ENCODE results near the gene IMMT.
A peak's percentile ranks its signal among the peaks of the same experiment; 100 is the strongest.

Gene IMMT

GRCh38 chr2:86147793-86148192, 47.5 kb downstream of the IMMT start:
- no peak overlapping the region for H3K27ac ChIP-seq
- no peak for DNase-seq (ENCODE audit: low read depth, low spot score)

GRCh38 chr2:86143926-86144685, 51.2 kb downstream of the IMMT start:
- no peak for DNase-seq (ENCODE audit: low read depth, low spot score)
- H3K27ac ChIP-seq: no peak overlapping the region

GRCh38 chr2:86143307-86143706, 52.0 kb downstream of the IMMT start:
- DNase-seq (ENCODE audit: low read depth, low spot score): no peak
- H3K27ac ChIP-seq: no peak overlapping the region

- no peak overlapping the region for H3K27ac ChIP-seq
- no peak for DNase-seq (ENCODE audit: low read depth, low spot score)
Observed at GRCh38 chr2:86142436-86143257, 52.6 kb downstream of the IMMT start.

GRCh38 chr2:86140969-86141392, 54.3 kb downstream of the IMMT start:
- no peak overlapping the region for H3K27ac ChIP-seq
- DNase-seq (ENCODE audit: low read depth, low spot score): no peak

GRCh38 chr2:86139981-86140380, 55.3 kb downstream of the IMMT start:
- H3K27ac ChIP-seq: no peak overlapping the region

GRCh38 chr2:86138736-86139625, 56.3 kb downstream of the IMMT start:
- no peak for DNase-seq (ENCODE audit: low read depth, low spot score)
- H3K27ac ChIP-seq: no peak overlapping the region

More at GRCh38 chr2:86139981-86140380, 55.3 kb downstream of the IMMT start:
- DNase-seq (ENCODE audit: low read depth, low spot score): no peak

- H3K27ac ChIP-seq: no peak overlapping the region
- no peak for DNase-seq (ENCODE audit: low read depth, low spot score)
Observed at GRCh38 chr2:86136141-86136540, 59.1 kb downstream of the IMMT start.

GRCh38 chr2:86135653-86136052, 59.6 kb downstream of the IMMT start:
- DNase-seq (ENCODE audit: low read depth, low spot score): no peak
- no peak overlapping the region for H3K27ac ChIP-seq

GRCh38 chr2:86134709-86135108, 60.6 kb downstream of the IMMT start:
- H3K27ac ChIP-seq: no peak overlapping the region
- DNase-seq (ENCODE audit: low read depth, low spot score): no peak

GRCh38 chr2:86124683-86125082, 70.6 kb downstream of the IMMT start:
- no peak overlapping the region for H3K27ac ChIP-seq
- DNase-seq (ENCODE audit: low read depth, low spot score): no peak

- no peak for DNase-seq (ENCODE audit: low read depth, low spot score)
Observed at GRCh38 chr2:86123328-86123925, 71.8 kb downstream of the IMMT start.

GRCh38 chr2:86118130-86118529, 77.1 kb downstream of the IMMT start:
- no peak for DNase-seq (ENCODE audit: low read depth, low spot score)
- no peak overlapping the region for H3K27ac ChIP-seq

More at GRCh38 chr2:86123328-86123925, 71.8 kb downstream of the IMMT start:
- H3K27ac ChIP-seq: no peak overlapping the region

GRCh38 chr2:86107031-86107430, 88.2 kb downstream of the IMMT start:
- no peak for DNase-seq (ENCODE audit: low read depth, low spot score)
- no peak overlapping the region for H3K27ac ChIP-seq

GRCh38 chr2:86105969-86106945, 89.0 kb downstream of the IMMT start, which contains the start of gene PTCD3:
TSS of gene PTCD3 (plus strand) at chr2:86106235. CDS start at chr2:86106248, 13 bp downstream.
- peak; percentile 85 for DNase-seq (ENCODE audit: low read depth, low spot score)
- H3K27ac ChIP-seq: peak within 1 kb of the TSS; percentile 65

GRCh38 chr2:86105252-86105968, 89.9 kb downstream of the IMMT start, which contains the start of gene POLR1A:
TSS of gene POLR1A (minus strand) at chr2:86105886. CDS start at chr2:86105776, 110 bp downstream.
- peak within 1 kb of the TSS; percentile 65 for H3K27ac ChIP-seq
- peak; percentile 74 for DNase-seq (ENCODE audit: low read depth, low spot score)

- no peak for DNase-seq (ENCODE audit: low read depth, low spot score)
- no peak overlapping the region for H3K27ac ChIP-seq
Observed at GRCh38 chr2:86102157-86102556, 93.1 kb downstream of the IMMT start.

- no peak for DNase-seq (ENCODE audit: low read depth, low spot score)
- H3K27ac ChIP-seq: no peak overlapping the region
Observed at GRCh38 chr2:86097913-86098312, 97.3 kb downstream of the IMMT start.

Measured in epithelial cell of prostate (primary cell).